GM21717 (cell line): ENCODE data around the gene PRDM15.
"Not testable (repeated sequence)": the region's sequence is repeated elsewhere in the genome, so short reads cannot be mapped to it uniquely, and the experiment has no call there.

ENCODE experiments used
- ATAC-seq: cut with Tn5 transposase; IDR thresholded peaks from one replicate; pipeline ENCODE4 v1.9.1; 2021; ENCODE audit warnings: mild to moderate bottlenecking, moderate library complexity; ENCODE audit not compliant: unreplicated experiment

PRDM15 gene

GRCh38 chr21:41809891-41810596, 69.1 kb downstream of the PRDM15 start:
- no peak for ATAC-seq

DNA sequence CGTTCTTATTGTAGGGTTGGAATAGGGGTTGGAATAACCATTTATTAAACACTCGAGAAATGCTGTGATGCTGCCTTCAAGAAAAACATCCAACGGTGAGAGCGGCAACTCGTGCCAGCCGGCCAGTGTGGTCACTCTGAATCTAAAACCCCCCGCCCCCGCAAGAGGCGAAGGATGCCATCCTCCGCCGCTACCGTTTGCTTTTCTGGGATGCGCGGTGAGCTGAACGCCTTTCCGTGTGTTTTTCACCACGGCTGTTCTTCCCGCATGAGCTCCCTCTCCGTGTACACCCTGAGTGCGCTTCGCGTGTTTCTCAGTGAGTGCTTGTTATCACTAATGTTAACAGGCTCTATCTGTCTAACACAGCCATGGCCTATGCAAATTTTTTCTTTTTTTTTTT, 70.3 kb downstream of the PRDM15 start:
- no peak for ATAC-seq

DNA sequence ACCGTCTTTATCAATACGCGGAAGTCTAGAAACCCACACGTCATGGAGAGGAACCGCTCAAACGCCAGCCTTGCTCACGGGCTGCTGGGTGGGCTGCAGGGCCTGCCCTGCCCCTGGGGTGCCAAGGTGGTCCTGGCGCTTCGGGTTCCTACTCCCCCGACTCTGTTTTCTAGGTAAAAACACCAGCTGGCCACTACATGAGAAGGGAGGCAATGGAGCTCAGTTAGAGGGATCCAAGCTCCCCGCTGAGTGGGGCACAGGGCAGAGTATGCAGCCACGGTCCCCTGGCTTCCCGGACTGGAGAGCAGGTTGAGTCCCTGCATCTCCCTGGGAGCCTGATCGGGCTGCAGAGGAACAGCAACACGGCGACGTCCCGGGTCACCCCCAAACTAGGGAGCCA, 71.0 kb downstream of the PRDM15 start:
- no peak for ATAC-seq

- ATAC-seq = no peak
These were observed 72.4 kb downstream of the PRDM15 start for GRCh38 chr21:41806773-41807172.

- no peak for ATAC-seq
These were observed 73.5 kb downstream of the PRDM15 start for GRCh38 chr21:41805643-41806042.

- ATAC-seq = no peak
These were observed 74.1 kb downstream of the PRDM15 start for GRCh38 chr21:41805038-41805437.

GRCh38 chr21:41804381-41804780, 74.8 kb downstream of the PRDM15 start:
- ATAC-seq = no peak

DNA sequence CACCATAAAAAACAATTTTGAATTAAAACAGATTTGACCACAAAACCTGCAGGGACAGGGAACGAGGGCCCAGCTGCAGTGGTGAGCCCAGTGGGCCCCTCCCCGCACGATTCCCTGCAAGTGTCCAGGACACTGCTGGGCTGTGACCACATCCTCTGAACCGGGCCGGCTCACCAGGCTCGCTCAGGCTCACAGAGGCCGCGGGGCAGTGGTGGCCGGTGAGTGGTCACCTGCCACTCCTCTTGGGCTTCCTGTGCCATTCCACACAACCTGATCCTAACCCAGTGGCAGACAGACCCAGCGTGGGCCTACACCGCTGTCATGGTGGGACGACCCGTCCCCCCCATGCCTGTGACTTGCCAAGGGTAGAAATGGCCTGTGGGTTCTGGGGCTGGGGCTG, 75.8 kb downstream of the PRDM15 start:
- ATAC-seq = no peak

GRCh38 chr21:41802684-41803083, 76.5 kb downstream of the PRDM15 start:
- ATAC-seq = no peak

DNA sequence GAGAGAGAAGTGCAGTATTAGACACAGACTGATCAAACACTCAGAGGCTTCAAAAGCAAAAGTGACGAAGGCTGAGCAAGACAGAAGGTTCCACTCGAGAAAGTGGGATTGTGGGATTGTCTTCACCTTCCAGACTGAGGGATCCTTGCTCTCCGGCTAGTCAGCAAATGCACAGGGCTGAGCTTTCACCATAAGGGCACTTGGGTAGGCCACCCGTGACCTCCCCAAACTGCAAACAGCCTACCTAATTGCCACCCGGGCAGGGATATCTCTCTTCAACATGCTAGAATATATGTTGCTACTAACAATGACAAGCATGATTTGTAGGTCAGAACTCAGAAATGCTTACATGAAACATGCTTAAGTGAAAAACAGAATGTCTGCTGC, 77.0 kb downstream of the PRDM15 start:
- ATAC-seq = no peak

- no peak for ATAC-seq
These were observed 77.6 kb downstream of the PRDM15 start for GRCh38 chr21:41801321-41802197.

- no peak for ATAC-seq
These were observed 78.5 kb downstream of the PRDM15 start for GRCh38 chr21:41800425-41801320.

DNA sequence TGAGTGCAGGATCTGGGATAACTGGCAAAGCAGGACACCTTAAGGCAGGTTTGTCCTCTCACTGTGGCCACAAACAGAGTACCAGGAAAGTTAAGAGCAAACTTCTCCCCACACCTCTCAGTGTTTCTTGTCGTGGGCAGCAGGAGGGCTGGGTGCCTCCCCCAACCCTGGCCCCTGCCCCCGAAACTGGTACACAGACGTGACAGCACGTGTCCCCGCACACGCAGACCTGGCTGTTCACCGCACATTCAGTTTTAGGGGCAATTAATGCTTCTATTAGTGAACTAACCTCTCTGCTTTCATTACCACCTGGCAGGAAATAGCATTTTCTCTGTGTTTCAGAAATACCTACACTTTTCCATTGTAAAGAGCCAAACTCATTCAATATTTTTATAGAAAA, 79.4 kb downstream of the PRDM15 start:
- no peak for ATAC-seq

GRCh38 chr21:41798326-41798725, 80.8 kb downstream of the PRDM15 start:
- ATAC-seq = no peak

DNA sequence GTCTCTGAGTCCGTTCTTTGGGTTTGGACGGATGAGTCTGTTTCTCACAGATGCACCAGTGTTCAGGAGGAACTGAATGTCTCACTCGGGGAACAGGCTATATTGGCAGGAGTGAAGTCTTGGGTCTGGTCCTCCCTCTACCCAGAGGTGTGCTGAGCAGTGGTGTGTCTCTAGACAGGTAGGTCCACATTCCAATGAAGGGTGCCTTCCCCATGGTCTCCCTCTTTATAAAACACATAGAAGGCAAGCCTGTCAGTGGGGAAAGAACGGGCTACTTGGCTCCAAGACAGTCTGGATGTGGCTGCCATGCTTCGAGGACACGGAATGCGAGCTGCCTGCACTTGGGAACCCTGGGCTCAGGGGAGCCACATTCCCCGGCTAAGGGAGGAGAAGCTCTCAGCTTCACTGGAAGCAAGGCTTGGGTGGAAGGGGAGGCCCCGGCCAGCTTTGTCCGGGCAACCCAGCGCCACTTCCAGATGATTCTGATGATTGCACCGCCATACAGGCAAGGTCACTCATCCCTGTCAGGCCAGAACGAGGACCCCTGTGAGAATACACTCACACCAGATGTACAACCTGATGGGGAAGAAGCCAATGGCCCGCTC, 82.6 kb downstream of the PRDM15 start:
- no peak for ATAC-seq

- ATAC-seq = no peak
These were observed 83.4 kb downstream of the PRDM15 start for GRCh38 chr21:41795726-41796125.

DNA sequence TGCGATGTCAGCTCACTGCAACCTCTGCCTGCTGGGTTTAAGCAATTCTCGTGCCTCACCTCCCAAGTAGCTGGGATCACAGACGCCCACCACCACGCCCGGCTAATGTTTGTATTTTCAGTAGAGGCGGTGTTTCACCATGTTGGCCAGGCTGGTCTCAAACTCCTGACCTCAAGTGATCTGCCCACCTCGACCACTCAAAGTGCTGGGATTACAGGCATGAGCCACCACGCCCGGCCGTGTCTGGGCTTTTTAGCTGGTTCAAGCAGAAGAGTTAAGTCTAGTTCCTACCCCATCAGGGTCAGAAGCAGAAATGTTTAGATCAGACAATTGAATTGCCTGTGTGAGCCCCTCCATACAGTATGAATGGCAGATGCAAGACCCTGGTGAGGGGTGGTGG, 84.5 kb downstream of the PRDM15 start:
- ATAC-seq = no peak

DNA sequence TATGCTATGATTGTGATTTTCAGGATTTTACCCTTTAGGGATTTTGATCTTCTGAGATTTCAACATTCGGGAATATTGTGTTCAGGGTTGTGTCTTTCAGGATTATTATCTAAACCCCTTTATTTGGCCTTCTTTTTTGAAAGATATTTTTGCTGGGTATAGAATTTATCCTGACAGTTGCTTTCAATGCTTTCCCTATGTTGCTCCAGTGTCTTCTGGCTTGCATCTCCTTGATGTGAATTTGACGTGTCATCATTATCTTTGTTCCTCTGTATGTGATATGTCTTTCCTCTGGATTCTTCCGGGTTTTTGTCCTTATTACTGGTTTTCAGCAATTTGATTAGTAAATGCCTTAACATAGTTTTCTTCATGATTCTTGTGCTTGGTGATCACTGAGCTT, 86.4 kb downstream of the PRDM15 start:
- no peak for ATAC-seq

DNA sequence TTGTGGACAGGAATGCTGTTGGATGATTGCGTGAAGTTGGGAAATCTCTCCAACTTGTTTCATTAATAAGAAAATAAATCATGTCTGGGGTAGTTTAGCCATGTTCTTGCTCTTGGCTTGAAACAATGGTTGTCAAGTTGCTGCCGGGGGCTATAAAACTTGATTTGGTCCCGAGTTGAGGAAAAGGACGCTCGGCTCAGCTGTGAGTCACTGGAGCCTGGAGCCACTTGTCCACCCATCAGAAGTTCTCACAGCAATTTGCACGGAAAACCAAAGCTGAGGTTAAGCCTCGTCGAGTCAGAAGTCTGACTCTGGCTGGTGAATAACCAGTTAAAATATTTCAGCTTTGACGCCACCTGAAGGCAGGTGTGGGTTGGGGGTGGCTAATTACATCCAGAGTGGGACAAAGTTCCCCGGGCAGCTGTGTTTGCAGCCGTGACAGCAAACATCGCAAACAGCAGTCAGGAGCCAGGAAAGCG, 92.6 kb downstream of the PRDM15 start:
- ATAC-seq = no peak

- ATAC-seq = not testable (repeated sequence)
These were observed 93.9 kb downstream of the PRDM15 start for GRCh38 chr21:41785262-41785661.
